Ishikawa (cell line): ENCODE data around the gene PTPN7.

Source experiments
- CEBPB ChIP-seq: IDR thresholded peaks from 2 replicates; pipeline ENCODE4 v1.6.1; 2012
- CREB1 ChIP-seq: IDR thresholded peaks from 2 replicates; pipeline ENCODE4 v1.6.1; 2012; ENCODE audit warnings: low read depth
- EGR1 ChIP-seq: IDR thresholded peaks from 2 replicates; pipeline ENCODE4 v1.6.1; 2012
- EP300 ChIP-seq: IDR thresholded peaks from 2 replicates; pipeline ENCODE4 v1.6.1; 2012; ENCODE audit warnings: borderline replicate concordance
- FOXM1 ChIP-seq: IDR thresholded peaks from 2 replicates; pipeline ENCODE4 v1.6.1; 2012; ENCODE audit warnings: low read depth, borderline replicate concordance
- MAX ChIP-seq: IDR thresholded peaks from 2 replicates; pipeline ENCODE4 v1.6.1; 2012
- NFIC ChIP-seq: IDR thresholded peaks from 2 replicates; pipeline ENCODE4 v1.6.1; 2012
- REST ChIP-seq: IDR thresholded peaks from 2 replicates; pipeline ENCODE4 v1.6.1; 2012; ENCODE audit warnings: low read depth, mild to moderate bottlenecking
- TAF1 ChIP-seq: IDR thresholded peaks from 2 replicates; pipeline ENCODE4 v1.6.1; 2012; ENCODE audit warnings: low read depth, mild to moderate bottlenecking
- TCF12 ChIP-seq: IDR thresholded peaks from 2 replicates; pipeline ENCODE4 v1.6.1; 2012; ENCODE audit warnings: low read depth
- USF1 ChIP-seq: IDR thresholded peaks from 2 replicates; pipeline ENCODE4 v1.6.1; 2012
- YY1 ChIP-seq: IDR thresholded peaks from 2 replicates; pipeline ENCODE4 v1.6.1; 2012; ENCODE audit warnings: low read depth
- ZBTB7A ChIP-seq: IDR thresholded peaks from 2 replicates; pipeline ENCODE4 v1.6.1; 2012; ENCODE audit warnings: low read depth

GRCh38 chr1:202131956-202132821 is 28.2 kb downstream of the PTPN7 start:
- TF ChIP-seq USF1 (no peak), TAF1 (no peak), EP300 (peak; percentile 61; the same call in 1 of the 2 replicates), FOXM1 (no peak), NFIC (peak; percentile 70), YY1 (peak; percentile 56), CREB1 (no peak), TCF12 (peak; percentile 65), MAX (0 out of 2 replicates have a peak, but pooled peaks have one; percentile 30), REST (no peak), EGR1 (no peak), ZBTB7A (0 out of 2 replicates have a peak, but pooled peaks have one; percentile 62), CEBPB (no peak)
